Testis (tissue), 3 donors: ENCODE results near the gene TMOD4. TPM values are rescaled to one million over a fixed set of nuclear protein-coding genes. Genes with fewer than 3 reads are reported as not detected.
A peak's percentile ranks its signal among the peaks of the same experiment; 100 is the strongest.
"Not testable (repeated sequence)": the region's sequence is repeated elsewhere in the genome, so short reads cannot be mapped to it uniquely, and the experiment has no call there.

Experiments
- DNase-seq: peaks from one replicate; pipeline ENCODE4 v3.0.0-alpha.2; 2019
- H3K27ac ChIP-seq, 2 donors: fragments of 200-600 bp; sonication (generic); one replicate each; pipeline ENCODE4 v1.5.1; 2019
- H3K27me3 ChIP-seq: fragments of 200-600 bp; sonication (generic); one replicate; pipeline ENCODE4 v1.5.1; 2019
- H3K36me3 ChIP-seq: fragments of 200-600 bp; sonication (generic); one replicate; pipeline ENCODE4 v1.5.1; 2017; ENCODE audit warnings: low read depth; ENCODE audit errors: missing control alignments
- H3K4me1 ChIP-seq: fragments of 200-600 bp; sonication (generic); one replicate; pipeline ENCODE4 v1.5.1; 2019
- H3K4me3 ChIP-seq, 2 donors: fragments of 200-600 bp; sonication (generic); one replicate each; pipeline ENCODE4 v1.5.1; 2017 to 2019
- H3K9me3 ChIP-seq: fragments of 200-600 bp; sonication (generic); one replicate; pipeline ENCODE4 v1.5.1; 2017
- POLR2A ChIP-seq: fragments of 450-650 bp; IDR thresholded peaks from one replicate; pipeline ENCODE4 v1.6.1; 2017; ENCODE audit warnings: antibody characterized with exemption, mild to moderate bottlenecking, moderate library complexity
- WGBS, 2 donors: methylation state at CpG; one replicate each; pipeline ENCODE4 v1.1.5; 2018; 5-methylcytosine and 5-hydroxymethylcytosine counted together
- intact Hi-C: fragments of 100-400 bp; cut with DNase I; formaldehyde crosslinking; loops from one replicate; pipeline ENCODE4 v1.15.1; 2023; ENCODE audit warnings: low total_unique reads
- polyA plus RNA-seq: library from polyadenylated mRNA; stranded (reverse); fragments of 350-450 nt; fragmentation: Illumina TruSeq; extraction: RNeasy Lipid Tissue Mini Kit (QIAGEN cat#74804); gene quantifications from one replicate; pipeline ENCODE4 v1.2.3, GENCODE V29; 2014; ENCODE audit warnings: low read depth, low replicate concordance; ENCODE audit not compliant: insufficient read depth
- total RNA-seq, 2 donors: library from RNA; depleted of rRNA; stranded (reverse); fragments of >200 nt; gene quantifications; one replicate each; pipeline ENCODE4 v1.2.3, GENCODE V29; 2016
- TF ChIP-seq, protein P1 (sequence below), 3 experiments: fragments of 450-650 bp in 2 of 3; fragments of 200-600 bp in 1 of 3; sonication (generic) in 1 of 3; IDR thresholded peaks; one replicate each; pipeline ENCODE4 v1.5.1; 2016 to 2019; ENCODE audit warnings: antibody characterized with exemption in 3 of 3, mild to moderate bottlenecking in 2 of 3, moderate library complexity in 1 of 3

Gene TMOD4
- total and polyA plus RNA-seq, 3 donors from 2014 or later: 2.1 TPM; not detected in 2

GRCh38 chr1:151196292-151196800, 20.6 kb upstream of the TMOD4 start:
- intact Hi-C loops: no loop called here
- peaks cover 25% of the 10 kb centered on the region for H3K4me1 ChIP-seq
- H3K36me3 ChIP-seq: no peaks in the 10 kb centered on the region
- TF ChIP-seq, protein P1, sequence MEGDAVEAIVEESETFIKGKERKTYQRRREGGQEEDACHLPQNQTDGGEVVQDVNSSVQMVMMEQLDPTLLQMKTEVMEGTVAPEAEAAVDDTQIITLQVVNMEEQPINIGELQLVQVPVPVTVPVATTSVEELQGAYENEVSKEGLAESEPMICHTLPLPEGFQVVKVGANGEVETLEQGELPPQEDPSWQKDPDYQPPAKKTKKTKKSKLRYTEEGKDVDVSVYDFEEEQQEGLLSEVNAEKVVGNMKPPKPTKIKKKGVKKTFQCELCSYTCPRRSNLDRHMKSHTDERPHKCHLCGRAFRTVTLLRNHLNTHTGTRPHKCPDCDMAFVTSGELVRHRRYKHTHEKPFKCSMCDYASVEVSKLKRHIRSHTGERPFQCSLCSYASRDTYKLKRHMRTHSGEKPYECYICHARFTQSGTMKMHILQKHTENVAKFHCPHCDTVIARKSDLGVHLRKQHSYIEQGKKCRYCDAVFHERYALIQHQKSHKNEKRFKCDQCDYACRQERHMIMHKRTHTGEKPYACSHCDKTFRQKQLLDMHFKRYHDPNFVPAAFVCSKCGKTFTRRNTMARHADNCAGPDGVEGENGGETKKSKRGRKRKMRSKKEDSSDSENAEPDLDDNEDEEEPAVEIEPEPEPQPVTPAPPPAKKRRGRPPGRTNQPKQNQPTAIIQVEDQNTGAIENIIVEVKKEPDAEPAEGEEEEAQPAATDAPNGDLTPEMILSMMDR (IDR thresholded peaks at IDR 0.05): peak; percentile 53 to 78 (median 54)
- TF ChIP-seq POLR2A: no peak
- H3K4me3 ChIP-seq: peak overlapping the region; percentile 77 to 96
- peak; percentile 89 for DNase-seq
- H3K27me3 ChIP-seq: no peaks in the 10 kb centered on the region
- peak overlapping the region in 1 of 2 donors; percentile 80 for H3K27ac ChIP-seq
- no peaks in the 10 kb centered on the region for H3K9me3 ChIP-seq
- 21 to 25% methylated on average over 14 of the region's 14 CpGs for WGBS, 2 donors

- WGBS, 2 donors: 82 to 83% methylated on average over 17 of the region's 17 CpGs
- not testable (repeated sequence) for H3K4me3 ChIP-seq, H3K36me3 ChIP-seq, H3K9me3 ChIP-seq, H3K27ac ChIP-seq, H3K27me3 ChIP-seq
- peak; percentile 32 for DNase-seq
- intact Hi-C loops: loop anchor here (5.0 kb wide), 1 partner anchor 152 kb away; the partner anchor contains the start of gene RFX5
- H3K4me1 ChIP-seq: peaks cover 20% of the 10 kb centered on the region
Observed at GRCh38 chr1:151194894-151195594, 19.3 kb upstream of the TMOD4 start.

GRCh38 chr1:151193856-151194255, 18.1 kb upstream of the TMOD4 start:
- Histone ChIP-seq H3K27ac (no peak overlapping the region), H3K9me3 (no peaks in the 10 kb centered on the region), H3K4me3 (no peak overlapping the region), H3K4me1 (peaks cover 22% of the 10 kb centered on the region), H3K36me3 (no peaks in the 10 kb centered on the region), H3K27me3 (no peaks in the 10 kb centered on the region)
- TF ChIP-seq POLR2A: no peak
- TF ChIP-seq, protein P1 (IDR thresholded peaks at IDR 0.05): no peak
- 78 to 85% methylated on average over 1 of the region's 1 CpG for whole genome bisulfite sequencing, 2 donors
- intact Hi-C loops: loop anchor here (5.0 kb wide), 1 partner anchor 153 kb away; the partner anchor contains the start of gene RFX5
- no peak for DNase-seq

GRCh38 chr1:151193304-151193703, 17.5 kb upstream of the TMOD4 start:
- WGBS, 2 donors: 74 to 76% methylated on average over 6 of the region's 6 CpGs

GRCh38 chr1:151192047-151192446, 16.3 kb upstream of the TMOD4 start:
- Histone ChIP-seq H3K36me3 (no peaks in the 10 kb centered on the region), H3K27ac (no peak overlapping the region), H3K4me3 (no peak overlapping the region), H3K9me3 (no peaks in the 10 kb centered on the region), H3K27me3 (no peaks in the 10 kb centered on the region), H3K4me1 (peaks cover 25% of the 10 kb centered on the region)
- intact Hi-C loops: loop anchor here (5.0 kb wide), 1 partner anchor 155 kb away; the partner anchor contains the start of gene RFX5
- TF ChIP-seq POLR2A: no peak
- TF ChIP-seq, protein P1 (IDR thresholded peaks at IDR 0.05): no peak
- DNase-seq: no peak
- WGBS, 2 donors: 74 to 86% methylated on average over 7 of the region's 7 CpGs

More at GRCh38 chr1:151193304-151193703, 17.5 kb upstream of the TMOD4 start:
- TF ChIP-seq POLR2A: no peak
- TF ChIP-seq, protein P1 (IDR thresholded peaks at IDR 0.05): no peak
- Histone ChIP-seq H3K4me3 (no peak overlapping the region), H3K9me3 (no peaks in the 10 kb centered on the region), H3K4me1 (peaks cover 27% of the 10 kb centered on the region), H3K36me3 (no peaks in the 10 kb centered on the region), H3K27me3 (no peaks in the 10 kb centered on the region), H3K27ac (no peak overlapping the region)
- intact Hi-C loops: loop anchor here (5.0 kb wide), 1 partner anchor 154 kb away; the partner anchor contains the start of gene RFX5
- DNase-seq: no peak
